DND-41 (cell line): ENCODE data around the gene LTBP3.
A peak's percentile ranks its signal among the peaks of the same experiment; 100 is the strongest.

Experiments
- ATAC-seq: fragments of 200-7000 bp; cut with Tn5 transposase; 3 replicates; pipeline ENCODE4 v1.9.1; 2021; ENCODE audit warnings: low read depth; ENCODE audit not compliant: insufficient read depth
- DNase-seq: peaks from one replicate; pipeline ENCODE4 v3.0.0-alpha.2; 2020
- H2AFZ ChIP-seq: 2 replicates; pipeline ENCODE4 v1.6.0; 2012; ENCODE audit warnings: low read depth, low read length
- H3K27ac ChIP-seq: 2 replicates; pipeline ENCODE4 v1.5.1; 2012; ENCODE audit warnings: low read length, inconsistent platforms
- H3K27me3 ChIP-seq: fragments of 200-600 bp; sonication (generic); 2 replicates; pipeline ENCODE4 v1.6.0; 2012; ENCODE audit warnings: low read length, mild to moderate bottlenecking, inconsistent platforms; ENCODE audit not compliant: insufficient read depth, poor library complexity
- H3K36me3 ChIP-seq: 2 replicates; pipeline ENCODE4 v1.5.1; 2012; ENCODE audit warnings: low read length, inconsistent platforms; ENCODE audit not compliant: insufficient read depth
- H3K4me1 ChIP-seq: 2 replicates; pipeline ENCODE4 v1.5.1; 2012; ENCODE audit warnings: mild to moderate bottlenecking, low read length; ENCODE audit not compliant: insufficient read depth
- H3K4me2 ChIP-seq: 2 replicates; pipeline ENCODE4 v1.6.0; 2012; ENCODE audit warnings: mild to moderate bottlenecking, moderate library complexity, low read length, inconsistent platforms; ENCODE audit not compliant: insufficient read depth
- H3K4me3 ChIP-seq, 2 experiments: fragments of 200-600 bp in 1 of 2; shearing (Covaris generic) in 1 of 2; 2 replicates each; pipeline ENCODE4 v1.5.1; 2012 to 2016; ENCODE audit warnings: inconsistent platforms in 2 of 2, low read length in 2 of 2, mild to moderate bottlenecking in 2 of 2, low read depth in 1 of 2, moderate library complexity in 1 of 2
- H3K79me2 ChIP-seq: 2 replicates; pipeline ENCODE4 v1.6.0; 2012; ENCODE audit warnings: low read length, inconsistent platforms; ENCODE audit not compliant: insufficient read depth
- H3K9ac ChIP-seq: 2 replicates; pipeline ENCODE4 v1.6.0; 2012; ENCODE audit warnings: low read depth, mild to moderate bottlenecking, inconsistent platforms, low read length, moderate library complexity
- H3K9me3 ChIP-seq: 2 replicates; pipeline ENCODE4 v1.5.1; 2012; ENCODE audit warnings: low read length, moderate library complexity, mild to moderate bottlenecking, inconsistent platforms; ENCODE audit not compliant: insufficient read depth, severe bottlenecking
- H4K20me1 ChIP-seq: 2 replicates; pipeline ENCODE4 v1.6.0; 2012; ENCODE audit warnings: low read length; ENCODE audit not compliant: insufficient read depth
- CTCF ChIP-seq: IDR thresholded peaks from 2 replicates; pipeline ENCODE4 v1.5.1; 2012; ENCODE audit warnings: borderline replicate concordance, low read length, moderate library complexity, mild to moderate bottlenecking; ENCODE audit not compliant: poor library complexity, severe bottlenecking; ENCODE audit errors: extremely low read depth
- EZH2 ChIP-seq: IDR thresholded peaks from 3 replicates; pipeline ENCODE4 v1.6.1; 2012; ENCODE audit warnings: borderline replicate concordance, low read depth, mild to moderate bottlenecking, moderate library complexity, low read length, inconsistent platforms; ENCODE audit not compliant: severe bottlenecking

LTBP3 gene

GRCh38 chr11:65555693-65556231 is 2.4 kb downstream of the LTBP3 start:
- ATAC-seq (no peak), DNase-seq (no peak)
- Histone ChIP-seq H3K9ac (no peak overlapping the region), H4K20me1 (peaks cover 7% of the 10 kb centered on the region; the same call in 1 of the 2 replicates), H3K9me3 (no peaks in the 10 kb centered on the region), H3K4me2 (no peak overlapping the region), H3K4me3 (no peak overlapping the region), H3K4me1 (peaks cover 54% of the 10 kb centered on the region), H3K36me3 (no peaks in the 10 kb centered on the region), H3K27me3 (peaks cover 26% of the 10 kb centered on the region), H3K27ac (no peak overlapping the region), H3K79me2 (no peaks in the 10 kb centered on the region), H2AFZ (no peak overlapping the region)
- TF ChIP-seq EZH2: no peak
- TF ChIP-seq CTCF: no peak

GRCh38 chr11:65554842-65555430 is 3.2 kb downstream of the LTBP3 start:
- Histone ChIP-seq H3K9ac (no peak overlapping the region), H3K4me2 (peak overlapping the region; percentile 79; the same call in 1 of the 2 replicates), H3K4me3 (no peak overlapping the region), H3K4me1 (peaks cover 54% of the 10 kb centered on the region), H2AFZ (no peak overlapping the region), H3K27ac (peak overlapping the region; percentile 77), H4K20me1 (peaks cover 6% of the 10 kb centered on the region; the same call in 1 of the 2 replicates), H3K79me2 (no peaks in the 10 kb centered on the region), H3K36me3 (no peaks in the 10 kb centered on the region), H3K9me3 (no peaks in the 10 kb centered on the region), H3K27me3 (peaks cover 24% of the 10 kb centered on the region)
- TF ChIP-seq CTCF (no peak), EZH2 (no peak)
- DNase-seq: no peak
- no peak for ATAC-seq

GRCh38 chr11:65554057-65554818 is 3.9 kb downstream of the LTBP3 start:
- no peak for TF ChIP-seq EZH2
- Histone ChIP-seq H2AFZ (peak overlapping the region; percentile 67; the same call in 1 of the 2 replicates), H3K4me2 (peak overlapping the region; percentile 79), H3K4me3 (peak overlapping the region; percentile 6 to 57; a peak in 3 of 4 replicates), H3K4me1 (peaks cover 54% of the 10 kb centered on the region), H3K36me3 (no peaks in the 10 kb centered on the region), H3K9me3 (no peaks in the 10 kb centered on the region), H3K27me3 (peaks cover 18% of the 10 kb centered on the region), H4K20me1 (peaks cover 6% of the 10 kb centered on the region; the same call in 1 of the 2 replicates), H3K27ac (peak overlapping the region; percentile 77), H3K9ac (peak overlapping the region; percentile 62), H3K79me2 (no peaks in the 10 kb centered on the region)
- DNase-seq (peak; percentile 65), ATAC-seq (peak; percentile 18; the same call in 1 of the 3 replicates)

GRCh38 chr11:65553301-65554001 is 4.7 kb downstream of the LTBP3 start:
- TF ChIP-seq CTCF: no peak
- no peak for TF ChIP-seq EZH2
- Histone ChIP-seq H3K27me3 (peaks cover 10% of the 10 kb centered on the region), H4K20me1 (peaks cover 6% of the 10 kb centered on the region), H3K4me3 (peak overlapping the region; percentile 6 to 57; a peak in 3 of 4 replicates), H3K9me3 (no peaks in the 10 kb centered on the region), H3K4me1 (peaks cover 54% of the 10 kb centered on the region), H3K4me2 (peak overlapping the region; percentile 79), H2AFZ (peak overlapping the region; percentile 67), H3K9ac (peak overlapping the region; percentile 62), H3K27ac (peak overlapping the region; percentile 77), H3K36me3 (no peaks in the 10 kb centered on the region), H3K79me2 (no peaks in the 10 kb centered on the region)
- DNase-seq: peak; percentile 96
- peak; percentile 87 for ATAC-seq
